HEK293T (cell line): ENCODE data around the gene EEF2KMT.
"Not testable (repeated sequence)": the region's sequence is repeated elsewhere in the genome, so short reads cannot be mapped to it uniquely, and the experiment has no call there.

Experiments used
- BHLHE40 ChIP-seq: fragments of 450-650 bp; IDR thresholded peaks from 2 replicates; pipeline ENCODE4 v1.6.1; 2016; ENCODE audit warnings: mild to moderate bottlenecking, moderate library complexity, borderline replicate concordance
- L3MBTL2 ChIP-seq: fragments of 450-650 bp; conservative IDR thresholded peaks from 2 replicates; pipeline ENCODE4 v1.6.1; 2016; ENCODE audit warnings: mild to moderate bottlenecking
- NFRKB ChIP-seq: fragments of 450-650 bp; IDR thresholded peaks from 2 replicates; pipeline ENCODE4 v1.6.1; 2016; ENCODE audit warnings: mild to moderate bottlenecking, moderate library complexity
- SP1 ChIP-seq: fragments of 450-650 bp; IDR thresholded peaks from 2 replicates; pipeline ENCODE4 v1.6.1; 2017
- SUZ12 ChIP-seq: fragments of 450-650 bp; IDR thresholded peaks from 2 replicates; pipeline ENCODE4 v1.6.1; 2016; ENCODE audit warnings: mild to moderate bottlenecking

DNA sequence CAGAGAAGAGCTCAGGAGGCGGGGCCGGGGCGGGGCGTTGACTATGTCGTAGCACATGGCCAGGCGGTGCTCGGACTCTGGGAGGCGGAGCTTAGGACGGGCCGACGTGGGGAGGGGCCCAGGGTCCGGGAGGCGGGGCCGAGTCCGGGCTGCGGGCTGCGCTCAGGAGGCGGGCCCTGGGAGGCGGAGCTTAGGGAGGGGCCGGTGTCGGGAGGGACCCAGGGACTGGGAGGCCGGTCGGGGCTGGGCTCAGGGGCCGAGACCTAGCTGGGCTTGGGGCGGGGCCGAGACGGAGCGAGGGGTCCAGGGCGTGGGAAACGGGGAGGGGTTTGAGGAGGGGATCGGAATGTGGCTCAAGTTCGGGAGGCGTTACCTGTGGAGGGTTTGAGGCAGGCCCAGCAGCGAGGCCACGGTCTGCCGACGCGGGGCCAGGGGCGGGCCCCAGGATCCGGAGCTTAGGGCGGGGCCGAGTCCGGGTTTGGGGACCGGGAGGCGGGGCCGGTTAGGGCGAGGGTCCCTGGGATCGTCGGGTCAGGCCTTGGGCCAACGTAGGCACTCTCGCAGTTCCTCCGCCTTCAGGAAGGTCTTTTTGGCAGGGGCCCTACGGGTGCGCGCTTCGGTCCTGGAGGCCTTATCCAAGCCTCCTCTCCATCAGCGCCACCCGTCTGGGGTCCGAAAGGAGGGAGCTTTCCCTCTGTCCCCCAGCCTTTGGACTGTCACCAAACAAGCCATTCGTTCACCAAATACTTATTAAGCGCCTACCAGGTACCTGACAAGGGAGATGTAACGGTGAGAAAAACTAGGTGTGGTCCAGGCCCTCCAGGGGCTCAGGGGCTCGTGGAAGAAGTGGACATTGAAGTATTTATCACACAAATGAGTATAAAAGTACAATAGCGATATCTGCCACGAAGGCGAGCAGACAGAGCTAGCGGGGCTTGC lies 895 bp upstream of the EEF2KMT start:
- TF ChIP-seq L3MBTL2, SUZ12, NFRKB, BHLHE40, SP1: not testable (repeated sequence)
